Mesodermal cell (in vitro differentiated cells): ENCODE data around the gene PLBD2.

ENCODE experiments used
- H3K27ac ChIP-seq: 2 replicates; pipeline ENCODE4 v1.7.0; 2013; ENCODE audit warnings: mild to moderate bottlenecking, low read depth, low read length, moderate library complexity; ENCODE audit not compliant: severe bottlenecking
- H3K36me3 ChIP-seq: 2 replicates; pipeline ENCODE4 v1.7.1; 2013; ENCODE audit warnings: mild to moderate bottlenecking, low read length, moderate library complexity; ENCODE audit not compliant: control insufficient read depth, insufficient read depth
- H3K4me1 ChIP-seq: one replicate; pipeline ENCODE4 v1.7.1; 2013; ENCODE audit warnings: mild to moderate bottlenecking, low read length; ENCODE audit not compliant: insufficient read depth, control insufficient read depth, poor library complexity, severe bottlenecking
- H3K4me3 ChIP-seq: 2 replicates; pipeline ENCODE4 v1.7.0; 2013; ENCODE audit warnings: low read length, control low read depth, mild to moderate bottlenecking; ENCODE audit not compliant: insufficient read depth, poor library complexity, severe bottlenecking; ENCODE audit errors: extremely low read depth
- H3K9me3 ChIP-seq: 2 replicates; pipeline ENCODE4 v1.7.1; 2013; ENCODE audit warnings: mild to moderate bottlenecking, low read length, moderate library complexity; ENCODE audit not compliant: control insufficient read depth
- WGBS, 2 experiments: methylation state at CpG; one replicate each; pipeline ENCODE4 v1.1.5; 2013; ENCODE audit warnings: missing lambda C conversion rate in 2 of 2; ENCODE audit not compliant: insufficient coverage in 2 of 2; 5-methylcytosine and 5-hydroxymethylcytosine counted together

Gene PLBD2

GRCh38 chr12:113396828-113397496 is 38.6 kb downstream of the PLBD2 start:
- H3K27ac ChIP-seq: no peak overlapping the region
- no peaks in the 10 kb centered on the region for H3K36me3 ChIP-seq
- WGBS, 2 experiments: 85 to 96% methylated on average over 7 to 10 of the region's 16 CpGs
- no peak overlapping the region for H3K4me3 ChIP-seq
- H3K9me3 ChIP-seq: no peaks in the 10 kb centered on the region
- no peaks in the 10 kb centered on the region for H3K4me1 ChIP-seq

GRCh38 chr12:113397497-113398197 is 39.3 kb downstream of the PLBD2 start:
- Histone ChIP-seq H3K9me3 (no peaks in the 10 kb centered on the region), H3K4me1 (no peaks in the 10 kb centered on the region), H3K27ac (no peak overlapping the region), H3K36me3 (no peaks in the 10 kb centered on the region), H3K4me3 (no peak overlapping the region)
- WGBS, 2 experiments: 73 to 85% methylated on average over 4 to 5 of the region's 10 CpGs

GRCh38 chr12:113398346-113399290 is 40.2 kb downstream of the PLBD2 start:
- no peaks in the 10 kb centered on the region for H3K9me3 ChIP-seq
- no peak overlapping the region for H3K4me3 ChIP-seq
- no peak overlapping the region for H3K27ac ChIP-seq
- no peaks in the 10 kb centered on the region for H3K4me1 ChIP-seq
- 92 to 95% methylated on average over 14 to 21 of the region's 26 CpGs for WGBS, 2 experiments
- H3K36me3 ChIP-seq: no peaks in the 10 kb centered on the region

GRCh38 chr12:113399490-113399889 is 41.1 kb downstream of the PLBD2 start:
- Histone ChIP-seq H3K4me1 (no peaks in the 10 kb centered on the region), H3K27ac (no peak overlapping the region), H3K9me3 (no peaks in the 10 kb centered on the region), H3K4me3 (no peak overlapping the region), H3K36me3 (no peaks in the 10 kb centered on the region)
- WGBS, 2 experiments: 92 to 94% methylated on average over 12 of the region's 12 CpGs

GRCh38 chr12:113400362-113400761 is 42.0 kb downstream of the PLBD2 start:
- Histone ChIP-seq H3K36me3 (no peaks in the 10 kb centered on the region), H3K27ac (no peak overlapping the region), H3K4me1 (no peaks in the 10 kb centered on the region), H3K4me3 (no peak overlapping the region), H3K9me3 (no peaks in the 10 kb centered on the region)
- 60% methylated on average over 1 of the region's 4 CpGs; no CpG with 5 or more reads in 1 of the 2 experiments for WGBS, 2 experiments

GRCh38 chr12:113401066-113402000 is 42.9 kb downstream of the PLBD2 start:
- Histone ChIP-seq H3K36me3 (no peaks in the 10 kb centered on the region), H3K4me3 (no peak overlapping the region), H3K27ac (no peak overlapping the region), H3K9me3 (no peaks in the 10 kb centered on the region), H3K4me1 (no peaks in the 10 kb centered on the region)
- WGBS, 2 experiments: 88 to 92% methylated on average over 9 to 11 of the region's 13 CpGs

- Histone ChIP-seq H3K36me3 (no peaks in the 10 kb centered on the region), H3K4me3 (no peak overlapping the region), H3K9me3 (no peaks in the 10 kb centered on the region), H3K27ac (no peak overlapping the region), H3K4me1 (no peaks in the 10 kb centered on the region)
- 93 to 97% methylated on average over 19 to 20 of the region's 23 CpGs for WGBS, 2 experiments
Measured at GRCh38 chr12:113402586-113403260, 44.3 kb downstream of the PLBD2 start.

GRCh38 chr12:113403435-113404415 is 45.3 kb downstream of the PLBD2 start, which contains the start of gene SDS:
SDS (minus strand) TSS chr12:113403887; CDS start chr12:113399708, 4,179 bp downstream.
- no peaks in the 10 kb centered on the region for H3K4me1 ChIP-seq
- no peaks in the 10 kb centered on the region for H3K36me3 ChIP-seq
- no peaks in the 10 kb centered on the region for H3K9me3 ChIP-seq
- H3K27ac ChIP-seq: no peak within 1 kb of the TSS
- no peak within 1 kb of the TSS for H3K4me3 ChIP-seq
- WGBS, 2 experiments: 82 to 84% methylated on average over 10 to 13 of the region's 14 CpGs

GRCh38 chr12:113405694-113406093 is 47.3 kb downstream of the PLBD2 start:
- WGBS, 2 experiments: 86 to 100% methylated on average over 2 of the region's 3 CpGs
- Histone ChIP-seq H3K9me3 (no peaks in the 10 kb centered on the region), H3K4me3 (no peak overlapping the region), H3K4me1 (no peaks in the 10 kb centered on the region), H3K36me3 (no peaks in the 10 kb centered on the region), H3K27ac (no peak overlapping the region)
